WTC11 (cell line): ENCODE measurements around the gene PRKAB2. TPM values are rescaled to one million over a fixed set of nuclear protein-coding genes. Genes with fewer than 3 reads are reported as not detected.

Source experiments
- ATAC-seq: fragments of 200-7000 bp; cut with Tn5 transposase; 2 replicates; pipeline ENCODE4 v1.10.0; 2021; ENCODE audit warnings: mild to moderate bottlenecking, moderate library complexity
- CTCF ChIA-PET: fragments of 300-600 bp; sonication (Branson Sonifier 250); formaldehyde crosslinking; loops from one replicate; lab custom pipeline; 2021; ENCODE audit warnings: antibody characterized with exemption; lab: Charles Lee
- POLR2A ChIA-PET: fragments of 350-600 bp; sonication (Branson Sonifier 250); formaldehyde crosslinking; loops from one replicate; lab custom pipeline; 2021; ENCODE audit warnings: antibody characterized with exemption; lab: Charles Lee
- DNase-seq: peaks from one replicate; pipeline ENCODE4 v3.0.0; 2021; ENCODE audit warnings: low spot score
- H3K27ac Mint-ChIP-seq: 2 replicates; pipeline ENCODE4 v1.8.0; 2021; ENCODE audit warnings: mixed read lengths
- H3K27me3 Mint-ChIP-seq: 2 replicates; pipeline ENCODE4 v1.8.0; 2021; ENCODE audit warnings: low read depth, mild to moderate bottlenecking, moderate library complexity, mixed read lengths
- H3K36me3 Mint-ChIP-seq: 2 replicates; pipeline ENCODE4 v1.8.0; 2021; ENCODE audit warnings: mixed read lengths
- H3K4me1 Mint-ChIP-seq: 2 replicates; pipeline ENCODE4 v1.8.0; 2022; ENCODE audit warnings: mixed read lengths
- H3K4me3 Mint-ChIP-seq: 2 replicates; pipeline ENCODE4 v1.8.0; 2021; ENCODE audit warnings: mild to moderate bottlenecking, moderate library complexity, mixed read lengths
- H3K9me3 Mint-ChIP-seq: 2 replicates; pipeline ENCODE4 v1.8.0; 2021; ENCODE audit warnings: mixed read lengths
- EMX1 ChIP-seq: fragments of 250-450 bp; sonication (Bioruptor Pico); IDR thresholded peaks from 2 replicates; pipeline ENCODE4 v1.8.0; 2021; ENCODE audit warnings: mild to moderate bottlenecking
- FOXJ3 ChIP-seq: sonication (generic); formaldehyde crosslinking; IDR thresholded peaks from 2 replicates; pipeline ENCODE4 v1.9.0; 2021; ENCODE audit warnings: missing genetic modification reagents, mild to moderate bottlenecking, borderline replicate concordance
- FOXP1 ChIP-seq: sonication (generic); formaldehyde crosslinking; IDR thresholded peaks from 2 replicates; pipeline ENCODE4 v1.8.0; 2022; ENCODE audit warnings: missing genetic modification reagents, mild to moderate bottlenecking, moderate library complexity, borderline replicate concordance
- JAZF1 ChIP-seq: fragments of 250-450 bp; sonication (Bioruptor Pico); IDR thresholded peaks from 2 replicates; pipeline ENCODE4 v1.9.0; 2021; ENCODE audit warnings: moderate library complexity, mild to moderate bottlenecking, inconsistent platforms
- NFE2L1 ChIP-seq: sonication (generic); formaldehyde crosslinking; IDR thresholded peaks from 2 replicates; pipeline ENCODE4 v1.8.1; 2023; ENCODE audit warnings: missing genetic modification reagents
- NFYB ChIP-seq: sonication (generic); formaldehyde crosslinking; conservative IDR thresholded peaks from 2 replicates; pipeline ENCODE4 v1.8.0; 2022; ENCODE audit warnings: low read depth, missing genetic modification reagents
- ZNF423 ChIP-seq: fragments of 250-450 bp; sonication (Bioruptor Pico); IDR thresholded peaks from 2 replicates; pipeline ENCODE4 v2.1.2; 2022; ENCODE audit warnings: mild to moderate bottlenecking, moderate library complexity
- total RNA-seq: library from RNA; stranded (reverse); gene quantifications from 3 replicates; pipeline ENCODE4 v1.2.3, GENCODE V29; 2021
- TF ChIP-seq, protein P1 (sequence below): fragments of 250-450 bp; sonication (Bioruptor Pico); IDR thresholded peaks from 2 replicates; pipeline ENCODE4 v1.9.0; 2021; ENCODE audit warnings: moderate library complexity, mild to moderate bottlenecking, inconsistent platforms, borderline replicate concordance
- TF ChIP-seq, protein P2 (sequence below): sonication (generic); formaldehyde crosslinking; IDR thresholded peaks from 2 replicates; pipeline ENCODE4 v1.8.1; 2023; ENCODE audit warnings: mild to moderate bottlenecking, missing genetic modification reagents
- TF ChIP-seq, protein P3 (sequence below): sonication (generic); formaldehyde crosslinking; IDR thresholded peaks from 2 replicates; pipeline ENCODE4 v1.8.0; 2022; ENCODE audit warnings: mild to moderate bottlenecking, missing genetic modification reagents
- TF ChIP-seq, protein P4 (sequence below): sonication (generic); formaldehyde crosslinking; conservative IDR thresholded peaks from 2 replicates; pipeline ENCODE4 v1.8.1; 2023; ENCODE audit warnings: mild to moderate bottlenecking, low read depth, missing genetic modification reagents, moderate library complexity
- TF ChIP-seq, protein P5 (sequence below): sonication (generic); formaldehyde crosslinking; IDR thresholded peaks from 2 replicates; pipeline ENCODE4 v1.8.0; 2022; ENCODE audit warnings: mild to moderate bottlenecking, missing genetic modification reagents
- TF ChIP-seq, protein P6 (sequence below): fragments of 250-450 bp; sonication (Bioruptor Pico); IDR thresholded peaks from 2 replicates; pipeline ENCODE4 v2.1.2; 2022; ENCODE audit warnings: mild to moderate bottlenecking, moderate library complexity
- TF ChIP-seq, protein P7 (sequence below): fragments of 250-450 bp; sonication (Bioruptor Pico); conservative IDR thresholded peaks from 2 replicates; pipeline ENCODE4 v1.9.0; 2021; ENCODE audit warnings: mild to moderate bottlenecking

PRKAB2 gene
- total RNA-seq, 1 experiment from 2014 or later = 28.3 TPM

DNA sequence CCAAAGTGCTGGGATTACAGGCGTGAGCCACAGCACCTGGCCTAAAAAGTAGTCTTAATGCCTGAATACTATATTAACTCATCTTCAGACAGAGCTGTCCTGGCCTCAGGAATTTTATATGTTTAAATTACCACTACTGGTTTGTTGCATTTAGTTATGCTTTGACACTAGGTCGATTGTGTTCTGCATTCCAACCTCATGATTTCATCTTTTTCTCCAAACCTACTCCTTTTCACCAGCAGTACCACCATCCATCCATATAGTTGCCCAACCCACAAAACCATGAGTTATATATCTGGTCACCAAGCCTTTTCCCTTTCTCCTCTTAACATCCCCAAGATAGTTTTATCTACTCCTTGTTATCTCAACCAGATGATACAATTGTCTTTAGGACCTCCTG lies 30.3 kb upstream of the PRKAB2 start:
- H3K27me3 Mint-ChIP-seq = no peaks in the 10 kb centered on the region; the same call in 1 of the 2 replicates
- no peak overlapping the region for H3K27ac Mint-ChIP-seq
- H3K4me3 Mint-ChIP-seq = no peak overlapping the region
- DNase-seq (no peak), ATAC-seq (no peak)
- POLR2A ChIA-PET = interaction anchor here (0.7 kb wide), 2 partner anchors 40 to 78 kb away, joined by 3 to 5 read pairs; no protein-coding TSS in a partner anchor
- H3K9me3 Mint-ChIP-seq = no peaks in the 10 kb centered on the region
- no peaks in the 10 kb centered on the region for H3K36me3 Mint-ChIP-seq
- no peaks in the 10 kb centered on the region for H3K4me1 Mint-ChIP-seq
- CTCF ChIA-PET = no interaction called here
- TF ChIP-seq EMX1 (CRISPR knock-in tag) (no peak), FOXJ3 (no peak), ZNF423 (CRISPR knock-in tag) (no peak)
- TF ChIP-seq, protein P1, sequence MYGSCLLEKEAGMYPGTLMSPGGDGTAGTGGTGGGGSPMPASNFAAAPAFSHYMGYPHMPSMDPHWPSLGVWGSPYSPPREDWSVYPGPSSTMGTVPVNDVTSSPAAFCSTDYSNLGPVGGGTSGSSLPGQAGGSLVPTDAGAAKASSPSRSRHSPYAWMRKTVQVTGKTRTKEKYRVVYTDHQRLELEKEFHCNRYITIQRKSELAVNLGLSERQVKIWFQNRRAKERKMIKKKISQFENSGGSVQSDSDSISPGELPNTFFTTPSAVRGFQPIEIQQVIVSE (CRISPR knock-in tag) = no peak

DNA sequence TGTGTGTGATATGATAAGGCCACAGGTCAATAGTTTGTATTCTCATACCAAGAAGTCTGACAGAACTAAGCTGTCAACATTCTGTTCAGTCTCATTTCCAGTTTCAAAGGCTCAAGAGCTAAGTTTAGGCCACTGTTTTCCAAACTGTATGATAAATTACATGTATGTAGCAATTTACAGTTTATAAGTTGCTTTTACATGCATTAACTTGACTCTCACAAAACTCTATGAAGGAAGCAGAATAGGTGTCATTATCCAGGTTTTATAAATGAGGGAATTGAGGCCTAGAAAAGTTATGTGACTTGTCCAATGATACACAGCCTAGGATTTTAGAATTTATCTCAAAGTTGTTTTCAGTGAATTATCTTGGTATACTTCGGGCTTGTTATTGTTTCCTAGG lies 29.5 kb upstream of the PRKAB2 start:
- no peaks in the 10 kb centered on the region for H3K4me1 Mint-ChIP-seq
- POLR2A ChIA-PET = no interaction called here
- TF ChIP-seq, protein P2, sequence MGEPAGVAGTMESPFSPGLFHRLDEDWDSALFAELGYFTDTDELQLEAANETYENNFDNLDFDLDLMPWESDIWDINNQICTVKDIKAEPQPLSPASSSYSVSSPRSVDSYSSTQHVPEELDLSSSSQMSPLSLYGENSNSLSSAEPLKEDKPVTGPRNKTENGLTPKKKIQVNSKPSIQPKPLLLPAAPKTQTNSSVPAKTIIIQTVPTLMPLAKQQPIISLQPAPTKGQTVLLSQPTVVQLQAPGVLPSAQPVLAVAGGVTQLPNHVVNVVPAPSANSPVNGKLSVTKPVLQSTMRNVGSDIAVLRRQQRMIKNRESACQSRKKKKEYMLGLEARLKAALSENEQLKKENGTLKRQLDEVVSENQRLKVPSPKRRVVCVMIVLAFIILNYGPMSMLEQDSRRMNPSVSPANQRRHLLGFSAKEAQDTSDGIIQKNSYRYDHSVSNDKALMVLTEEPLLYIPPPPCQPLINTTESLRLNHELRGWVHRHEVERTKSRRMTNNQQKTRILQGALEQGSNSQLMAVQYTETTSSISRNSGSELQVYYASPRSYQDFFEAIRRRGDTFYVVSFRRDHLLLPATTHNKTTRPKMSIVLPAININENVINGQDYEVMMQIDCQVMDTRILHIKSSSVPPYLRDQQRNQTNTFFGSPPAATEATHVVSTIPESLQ (CRISPR knock-in tag) = no peak
- TF ChIP-seq, protein P3, sequence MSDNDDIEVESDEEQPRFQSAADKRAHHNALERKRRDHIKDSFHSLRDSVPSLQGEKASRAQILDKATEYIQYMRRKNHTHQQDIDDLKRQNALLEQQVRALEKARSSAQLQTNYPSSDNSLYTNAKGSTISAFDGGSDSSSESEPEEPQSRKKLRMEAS (CRISPR knock-in tag) = no peak
- TF ChIP-seq, protein P4, sequence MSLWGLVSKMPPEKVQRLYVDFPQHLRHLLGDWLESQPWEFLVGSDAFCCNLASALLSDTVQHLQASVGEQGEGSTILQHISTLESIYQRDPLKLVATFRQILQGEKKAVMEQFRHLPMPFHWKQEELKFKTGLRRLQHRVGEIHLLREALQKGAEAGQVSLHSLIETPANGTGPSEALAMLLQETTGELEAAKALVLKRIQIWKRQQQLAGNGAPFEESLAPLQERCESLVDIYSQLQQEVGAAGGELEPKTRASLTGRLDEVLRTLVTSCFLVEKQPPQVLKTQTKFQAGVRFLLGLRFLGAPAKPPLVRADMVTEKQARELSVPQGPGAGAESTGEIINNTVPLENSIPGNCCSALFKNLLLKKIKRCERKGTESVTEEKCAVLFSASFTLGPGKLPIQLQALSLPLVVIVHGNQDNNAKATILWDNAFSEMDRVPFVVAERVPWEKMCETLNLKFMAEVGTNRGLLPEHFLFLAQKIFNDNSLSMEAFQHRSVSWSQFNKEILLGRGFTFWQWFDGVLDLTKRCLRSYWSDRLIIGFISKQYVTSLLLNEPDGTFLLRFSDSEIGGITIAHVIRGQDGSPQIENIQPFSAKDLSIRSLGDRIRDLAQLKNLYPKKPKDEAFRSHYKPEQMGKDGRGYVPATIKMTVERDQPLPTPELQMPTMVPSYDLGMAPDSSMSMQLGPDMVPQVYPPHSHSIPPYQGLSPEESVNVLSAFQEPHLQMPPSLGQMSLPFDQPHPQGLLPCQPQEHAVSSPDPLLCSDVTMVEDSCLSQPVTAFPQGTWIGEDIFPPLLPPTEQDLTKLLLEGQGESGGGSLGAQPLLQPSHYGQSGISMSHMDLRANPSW = no peak
- TF ChIP-seq JAZF1 (CRISPR knock-in tag) = no peak
- TF ChIP-seq, protein P5, sequence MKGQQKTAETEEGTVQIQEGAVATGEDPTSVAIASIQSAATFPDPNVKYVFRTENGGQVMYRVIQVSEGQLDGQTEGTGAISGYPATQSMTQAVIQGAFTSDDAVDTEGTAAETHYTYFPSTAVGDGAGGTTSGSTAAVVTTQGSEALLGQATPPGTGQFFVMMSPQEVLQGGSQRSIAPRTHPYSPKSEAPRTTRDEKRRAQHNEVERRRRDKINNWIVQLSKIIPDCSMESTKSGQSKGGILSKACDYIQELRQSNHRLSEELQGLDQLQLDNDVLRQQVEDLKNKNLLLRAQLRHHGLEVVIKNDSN = no peak
- TF ChIP-seq NFE2L1 (CRISPR knock-in tag) = no peak
- TF ChIP-seq, protein P6, sequence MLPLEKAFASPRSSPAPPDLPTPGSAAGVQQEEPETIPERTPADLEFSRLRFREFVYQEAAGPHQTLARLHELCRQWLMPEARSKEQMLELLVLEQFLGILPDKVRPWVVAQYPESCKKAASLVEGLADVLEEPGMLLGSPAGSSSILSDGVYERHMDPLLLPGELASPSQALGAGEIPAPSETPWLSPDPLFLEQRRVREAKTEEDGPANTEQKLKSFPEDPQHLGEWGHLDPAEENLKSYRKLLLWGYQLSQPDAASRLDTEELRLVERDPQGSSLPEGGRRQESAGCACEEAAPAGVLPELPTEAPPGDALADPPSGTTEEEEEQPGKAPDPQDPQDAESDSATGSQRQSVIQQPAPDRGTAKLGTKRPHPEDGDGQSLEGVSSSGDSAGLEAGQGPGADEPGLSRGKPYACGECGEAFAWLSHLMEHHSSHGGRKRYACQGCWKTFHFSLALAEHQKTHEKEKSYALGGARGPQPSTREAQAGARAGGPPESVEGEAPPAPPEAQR (CRISPR knock-in tag) = no peak
- no peak for TF ChIP-seq NFYB (CRISPR knock-in tag)
- no peak for TF ChIP-seq FOXP1 (CRISPR knock-in tag)
- TF ChIP-seq, protein P7, sequence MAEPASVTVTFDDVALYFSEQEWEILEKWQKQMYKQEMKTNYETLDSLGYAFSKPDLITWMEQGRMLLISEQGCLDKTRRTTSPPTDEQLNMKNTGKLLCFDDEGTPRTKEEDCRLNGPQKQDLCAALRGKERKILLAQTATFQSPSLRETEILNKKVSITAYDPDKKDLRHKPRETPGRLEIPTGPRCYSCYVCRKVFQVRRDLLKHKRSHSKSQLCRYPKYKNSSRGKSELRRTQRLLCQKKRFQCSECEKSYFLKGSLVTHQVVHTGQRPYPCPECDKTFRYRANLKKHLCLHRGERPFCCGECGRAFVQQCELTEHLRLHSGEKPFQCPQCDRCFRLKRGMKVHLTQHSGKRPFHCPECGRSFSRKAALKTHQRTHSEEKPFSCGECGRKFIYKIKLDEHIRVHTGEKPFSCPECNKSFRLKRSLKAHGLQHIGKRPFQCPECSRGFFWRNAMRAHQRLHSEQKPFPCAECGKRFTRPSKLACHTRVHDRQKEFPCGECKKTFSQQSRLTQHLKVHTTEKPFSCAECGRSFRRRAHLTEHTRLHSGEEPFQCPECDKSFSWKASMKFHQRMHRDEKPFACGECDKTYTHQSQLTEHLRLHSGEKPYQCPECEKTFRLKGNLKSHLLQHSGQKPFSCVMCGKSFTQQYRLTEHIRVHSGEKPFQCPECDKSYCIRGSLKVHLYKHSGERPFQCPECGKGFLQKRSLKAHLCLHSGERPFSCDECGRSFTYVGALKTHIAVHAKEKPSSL (CRISPR knock-in tag) = no peak
- TF ChIP-seq, all 79 proteins: peak for 0
- Mint-ChIP-seq H3K4me3 (no peak overlapping the region), H3K27me3 (no peaks in the 10 kb centered on the region; the same call in 1 of the 2 replicates), H3K27ac (no peak overlapping the region), H3K36me3 (no peaks in the 10 kb centered on the region), H3K9me3 (no peaks in the 10 kb centered on the region)
- CTCF ChIA-PET = no interaction called here
- ATAC-seq = no peak
- DNase-seq = no peak
